Prostate gland (tissue), 2 donors: ENCODE results near the gene MORC4. TPM values are rescaled to one million over a fixed set of nuclear protein-coding genes. Genes with fewer than 3 reads are reported as not detected.
"Not testable (repeated sequence)": the region's sequence is repeated elsewhere in the genome, so short reads cannot be mapped to it uniquely, and the experiment has no call there.

Experiments
- DNase-seq: peaks from one replicate; pipeline ENCODE4 v3.0.0-alpha.2; 2019; ENCODE audit warnings: low spot score
- H3K27ac ChIP-seq, 2 donors: fragments of 200-600 bp; sonication (generic); 2 replicates each; pipeline ENCODE4 v1.5.1; 2017 to 2019
- H3K27me3 ChIP-seq: fragments of 200-600 bp; sonication (generic); replicated peaks from 2 replicates; pipeline ENCODE4 v1.5.1; 2019; ENCODE audit not compliant: insufficient read depth
- H3K36me3 ChIP-seq, 2 donors: fragments of 200-600 bp; sonication (generic); 1 replicate in 1 of 2; 2 replicates in 1 of 2; pipeline versions ENCODE4 v1.5.1 to v1.8.1; 2017 to 2019
- H3K4me1 ChIP-seq: fragments of 200-600 bp; sonication (generic); replicated peaks from 2 replicates; pipeline ENCODE4 v1.5.1; 2019
- H3K4me3 ChIP-seq, 2 donors: fragments of 200-600 bp; sonication (generic); 2 replicates each; pipeline ENCODE4 v1.5.1; 2017 to 2019
- H3K9me3 ChIP-seq: fragments of 200-600 bp; sonication (generic); 2 replicates; pipeline ENCODE4 v1.5.1; 2017
- CTCF ChIP-seq, 4 experiments: fragments of 200-600 bp in 2 of 4; fragments of 450-650 bp in 2 of 4; sonication (generic) in 2 of 4; IDR thresholded peaks; 1 replicate in 3 of 4; 2 replicates in 1 of 4; pipeline ENCODE4 v1.5.1; 2016 to 2019; ENCODE audit warnings: antibody characterized with exemption in 4 of 4, mild to moderate bottlenecking in 2 of 4, moderate library complexity in 2 of 4
- POLR2A ChIP-seq: fragments of 450-650 bp; IDR thresholded peaks from one replicate; pipeline ENCODE4 v1.6.1; 2016; ENCODE audit warnings: antibody characterized with exemption, mild to moderate bottlenecking
- POLR2AphosphoS5 ChIP-seq: sonication (generic); formaldehyde crosslinking; IDR thresholded peaks from one replicate; pipeline ENCODE4 v1.6.1; 2017; ENCODE audit warnings: antibody characterized with exemption
- WGBS: methylation state at CpG from one replicate; pipeline ENCODE4 v1.1.5; 2018; 5-methylcytosine and 5-hydroxymethylcytosine counted together
- intact Hi-C: fragments of 100-400 bp; cut with DNase I; formaldehyde crosslinking; loops from one replicate; pipeline ENCODE4 v1.14.2; 2022
- total RNA-seq, 2 donors: library from RNA; depleted of rRNA; stranded (reverse); fragments of >200 nt; gene quantifications; one replicate each; pipeline ENCODE4 v1.1.0, GENCODE V29; 2016

Gene MORC4
- total RNA-seq, 2 donors from 2014 or later = 20.4 to 36.1 TPM

- Histone ChIP-seq H3K4me1 (no peaks in the 10 kb centered on the region), H3K36me3 (no peaks in the 10 kb centered on the region), H3K27me3 (no peaks in the 10 kb centered on the region), H3K27ac (no peak overlapping the region), H3K9me3 (no peaks in the 10 kb centered on the region), H3K4me3 (no peak overlapping the region)
- intact Hi-C loops = no loop called here
- WGBS = 56% methylated on average over 6 of the region's 6 CpGs
- no peak for DNase-seq
- TF ChIP-seq POLR2AphosphoS5 = no peak
- no peak for TF ChIP-seq CTCF (IDR thresholded peaks at IDR 0.05)
- no peak for TF ChIP-seq POLR2A
These were observed 18.9 kb downstream of the MORC4 start for GRCh38 chrX:106980952-106981626.

- TF ChIP-seq POLR2A = no peak
- no peaks in the 10 kb centered on the region for H3K36me3 ChIP-seq
- no peaks in the 10 kb centered on the region for H3K27me3 ChIP-seq
- no peaks in the 10 kb centered on the region for H3K9me3 ChIP-seq
- 80% methylated on average over 3 of the region's 3 CpGs for WGBS
- no peak for DNase-seq
- no peaks in the 10 kb centered on the region for H3K4me1 ChIP-seq
- no peak overlapping the region for H3K27ac ChIP-seq
- H3K4me3 ChIP-seq = no peak overlapping the region
- intact Hi-C loops = no loop called here
These were observed 23.6 kb downstream of the MORC4 start for GRCh38 chrX:106976416-106976815.

GRCh38 chrX:106973433-106974149 is 26.4 kb downstream of the MORC4 start:
- no peak for DNase-seq
- Histone ChIP-seq H3K4me1 (no peaks in the 10 kb centered on the region), H3K36me3 (no peaks in the 10 kb centered on the region), H3K4me3 (no peak overlapping the region), H3K27ac (no peak overlapping the region), H3K9me3 (no peaks in the 10 kb centered on the region), H3K27me3 (no peaks in the 10 kb centered on the region)
- intact Hi-C loops = no loop called here
- WGBS = 79% methylated on average over 5 of the region's 5 CpGs
- TF ChIP-seq POLR2A (no peak), POLR2AphosphoS5 (no peak), CTCF (IDR thresholded peaks at IDR 0.05) (no peak)

GRCh38 chrX:106972896-106973295 is 27.1 kb downstream of the MORC4 start:
- intact Hi-C loops = no loop called here
- Histone ChIP-seq H3K4me1 (no peaks in the 10 kb centered on the region), H3K27me3 (no peaks in the 10 kb centered on the region), H3K36me3 (no peaks in the 10 kb centered on the region), H3K9me3 (no peaks in the 10 kb centered on the region), H3K27ac (no peak overlapping the region), H3K4me3 (no peak overlapping the region)
- TF ChIP-seq CTCF (IDR thresholded peaks at IDR 0.05) (no peak), POLR2AphosphoS5 (no peak), POLR2A (no peak)
- no peak for DNase-seq

GRCh38 chrX:106966547-106966946 is 33.5 kb downstream of the MORC4 start:
- H3K4me3 ChIP-seq, DNase-seq, H3K27ac ChIP-seq, H3K4me1 ChIP-seq, H3K27me3 ChIP-seq, H3K9me3 ChIP-seq, H3K36me3 ChIP-seq, intact Hi-C loops: not testable (repeated sequence)
- WGBS = 81% methylated on average over 4 of the region's 6 CpGs

- Histone ChIP-seq H3K9me3 (no peaks in the 10 kb centered on the region), H3K27me3 (no peaks in the 10 kb centered on the region), H3K4me1 (no peaks in the 10 kb centered on the region), H3K27ac (no peak overlapping the region), H3K4me3 (no peak overlapping the region), H3K36me3 (no peaks in the 10 kb centered on the region)
- intact Hi-C loops = no loop called here
- DNase-seq = no peak
- WGBS = 86% methylated on average over 1 of the region's 1 CpG
- TF ChIP-seq POLR2AphosphoS5 (no peak), POLR2A (no peak), CTCF (IDR thresholded peaks at IDR 0.05) (no peak)
These were observed 35.7 kb downstream of the MORC4 start for GRCh38 chrX:106964290-106964689.
